ENCODE data around the gene CNEP1R1. TPM values are rescaled to one million over a fixed set of nuclear protein-coding genes. Genes with fewer than 3 reads are reported as not detected.

The CNEP1R1 gene, protein sequence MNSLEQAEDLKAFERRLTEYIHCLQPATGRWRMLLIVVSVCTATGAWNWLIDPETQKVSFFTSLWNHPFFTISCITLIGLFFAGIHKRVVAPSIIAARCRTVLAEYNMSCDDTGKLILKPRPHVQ
- 23.2 and 25.5 TPM in 2 replicates for total RNA-seq

DNA sequence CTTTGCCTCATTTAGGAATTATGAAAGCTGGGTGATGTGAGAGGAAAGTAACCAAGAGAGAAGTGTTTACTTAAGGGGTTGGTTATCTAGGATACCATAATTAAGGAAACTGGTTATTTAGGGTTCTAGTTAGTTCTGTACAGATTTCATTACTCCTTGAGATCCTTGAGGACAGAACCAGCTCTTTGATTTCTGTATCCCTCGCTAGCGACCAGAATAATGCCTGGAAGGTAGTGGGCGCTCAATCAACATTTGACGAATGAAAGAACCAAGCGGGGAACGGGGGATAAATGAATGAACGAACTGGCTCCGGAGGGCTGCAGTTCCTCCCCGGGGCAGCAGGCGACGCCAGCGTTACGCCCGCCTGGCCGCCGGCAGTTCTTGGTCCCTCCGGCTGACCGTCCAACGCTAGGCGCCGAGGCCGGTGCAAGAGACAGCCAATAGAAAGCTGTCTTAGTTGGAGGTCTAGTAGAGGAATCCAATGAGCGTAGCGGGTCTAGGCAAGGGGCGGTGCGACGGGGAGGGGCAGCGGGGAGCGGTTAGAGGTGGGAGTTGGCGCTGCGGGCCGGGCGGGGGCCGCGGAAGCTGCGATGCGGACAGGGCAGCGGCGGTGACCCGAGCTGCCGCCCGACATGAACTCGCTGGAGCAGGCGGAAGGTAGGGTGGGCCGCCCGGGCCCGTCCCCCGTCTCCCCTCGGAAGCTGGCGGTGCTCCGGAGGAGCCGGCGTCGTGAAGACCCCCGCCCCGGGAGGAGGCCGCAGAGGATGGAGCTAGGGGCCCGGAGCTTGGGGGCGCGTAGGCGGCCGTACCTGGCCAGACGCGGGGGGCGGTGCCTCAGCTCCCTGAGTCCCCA is at the start of gene CNEP1R1:
Gene CNEP1R1, plus strand, starts transcription at position 542 of the 853 bp plus-strand sequence. Its CDS starts 91 bp downstream, at position 633.

DNA sequence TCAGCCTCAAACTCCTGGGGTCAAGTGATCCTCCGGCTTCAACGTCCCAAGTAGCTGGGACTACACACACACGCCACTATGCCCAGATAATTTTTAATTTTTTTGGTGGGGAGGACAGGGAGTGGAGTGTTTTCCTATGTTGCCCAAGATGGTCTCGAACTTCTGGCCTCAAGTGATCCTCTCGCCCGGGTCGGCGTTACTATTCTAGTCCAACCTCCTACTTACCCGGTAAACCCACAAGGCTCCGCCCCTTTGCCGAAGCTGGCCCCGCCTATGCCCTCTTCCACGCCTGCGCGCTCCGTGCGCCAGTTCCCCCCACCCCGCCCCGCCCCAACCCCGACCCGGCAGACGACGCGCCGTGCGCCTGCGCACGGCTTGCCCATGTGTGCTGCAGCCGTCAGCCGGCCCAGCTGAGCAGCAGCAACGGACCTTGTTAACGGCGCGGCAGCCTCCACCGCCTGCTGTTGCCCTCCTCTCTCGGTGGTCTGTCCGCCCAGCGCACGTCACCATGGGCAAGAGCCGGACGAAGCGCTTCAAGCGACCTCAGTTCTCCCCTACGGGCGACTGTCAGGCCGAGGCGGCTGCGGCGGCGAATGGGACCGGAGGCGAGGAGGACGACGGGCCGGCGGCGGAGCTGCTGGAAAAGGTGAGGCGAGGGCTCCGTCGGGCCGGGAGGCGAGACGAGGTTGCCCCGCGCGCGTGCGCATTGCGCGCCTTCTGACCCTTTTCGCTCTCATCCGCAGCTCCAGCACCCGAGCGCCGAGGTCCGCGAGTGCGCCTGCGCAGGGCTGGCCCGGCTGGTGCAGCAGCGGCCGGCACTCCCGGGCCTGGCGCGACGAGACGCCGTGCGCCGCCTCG is 40.8 kb downstream of the CNEP1R1 start, which contains the start of gene HEATR3:
Gene HEATR3, plus strand, starts transcription at position 347 of the 858 bp plus-strand sequence. Its CDS starts 162 bp downstream, at position 509.

Other genes starting within 250 kb of the CNEP1R1 start
- under 0.01 and 0.14 TPM in 2 replicates for gene ZNF423, start 169.1 kb upstream of the CNEP1R1 start, total RNA-seq
- gene HEATR3, start 40.7 kb downstream of the CNEP1R1 start, total RNA-seq, result 26.1 and 28.0 TPM in 2 replicates
- gene TENT4B, start 128.1 kb downstream of the CNEP1R1 start, total RNA-seq, result 15.0 and 16.1 TPM in 2 replicates
- gene ADCY7, start 241.3 kb downstream of the CNEP1R1 start, total RNA-seq, result 49.6 and 102 TPM in 2 replicates

Data from nasal cavity respiratory epithelium epithelial cell of viscerocranial mucosa (primary cell).